K562 (cell line): ENCODE results near the gene MRGPRE. TPM values are rescaled to one million over a fixed set of nuclear protein-coding genes. Genes with fewer than 3 reads are reported as not detected.
A peak's percentile ranks its signal among the peaks of the same experiment; 100 is the strongest.

Source experiments
- ATAC-seq: fragments of 200-7000 bp; cut with Tn5 transposase; 3 replicates; pipeline ENCODE4 v1.9.1; 2020; ENCODE audit warnings: moderate library complexity
- BruUV-seq: library from RNA; stranded (reverse); fragments of 400-500 nt; replicated peaks from 2 replicates; lab custom pipeline; 2021; lab: Mats Ljungman, UMichigan
- CTCF ChIA-PET: fragments of 300-600 bp; formaldehyde crosslinking; extraction: SDS; loops from one replicate; lab custom pipeline; 2021; ENCODE audit warnings: low intra/inter-chr PET ratio; lab: Yijun Ruan, JAX
- POLR2A ChIA-PET: fragments of 300-600, 350-650 bp; sonication (Branson Sonifier 250); formaldehyde crosslinking; extraction: SDS; loops from one replicate; lab custom pipeline; 2021; ENCODE audit warnings: antibody characterized with exemption, inconsistent platforms; lab: Yijun Ruan, JAX
- DNase-seq, 4 experiments: peaks; one replicate each; pipeline versions ENCODE4 v3.0.0 to v3.0.0-alpha.2; 2011 to 2018; ENCODE audit warnings: low spot score in 3 of 4, mixed read lengths in 3 of 4; ENCODE audit errors: extremely low read depth in 1 of 4
- FAIRE-seq: peaks from 2 replicates; lab custom pipeline; 2011; peaks lifted over from hg19 to GRCh38; lab: Jason Lieb, UNC
- H2AFZ ChIP-seq: 2 replicates; pipeline ENCODE4 v1.6.0; 2011; ENCODE audit warnings: low read depth, low read length, control low read depth, inconsistent platforms
- H3K27ac ChIP-seq: fragments of 200-600 bp; 3 replicates; pipeline ENCODE4 v1.8.0; 2011; ENCODE audit warnings: low read depth, mild to moderate bottlenecking, control low read depth, inconsistent platforms, low read length, moderate library complexity, mixed read lengths; ENCODE audit errors: extremely low read depth
- H3K27me3 ChIP-seq, 2 experiments: fragments of 300-600 bp in 1 of 2; 2 replicates in 1 of 2; 3 replicates in 1 of 2; pipeline versions ENCODE4 v1.6.0 to v1.8.0; 2011; ENCODE audit warnings: inconsistent platforms in 2 of 2, low read length in 2 of 2, mild to moderate bottlenecking in 1 of 2, mixed read lengths in 1 of 2, moderate library complexity in 1 of 2; ENCODE audit not compliant: control insufficient read depth in 2 of 2, insufficient read depth in 2 of 2
- H3K36me3 ChIP-seq: fragments of 300-600 bp; 3 replicates; pipeline ENCODE4 v1.8.0; 2011; ENCODE audit warnings: mild to moderate bottlenecking, low read length, inconsistent platforms; ENCODE audit not compliant: control insufficient read depth, insufficient read depth
- H3K4me1 ChIP-seq, 2 experiments: fragments of 200-600 bp in 1 of 2; replicated peaks in 1 of 2; 2 replicates in 1 of 2; 3 replicates in 1 of 2; pipeline versions ENCODE4 v1.5.1 to v1.8.0; 2011; ENCODE audit warnings: inconsistent platforms in 2 of 2, low read length in 2 of 2, mild to moderate bottlenecking in 1 of 2, mixed read lengths in 1 of 2, moderate library complexity in 1 of 2; ENCODE audit not compliant: control insufficient read depth in 2 of 2, insufficient read depth in 2 of 2
- H3K4me2 ChIP-seq: 2 replicates; pipeline ENCODE4 v1.6.1; 2011; ENCODE audit warnings: low read length, control low read depth, inconsistent platforms, mixed read lengths; ENCODE audit not compliant: insufficient read depth
- H3K4me3 ChIP-seq: fragments of 200-600 bp; sonication (generic), shearing (Covaris generic); 2 replicates; pipeline ENCODE4 v1.5.1; 2016; ENCODE audit warnings: control low read depth, inconsistent platforms
- H3K79me2 ChIP-seq: fragments of 200-600 bp; 3 replicates; pipeline ENCODE4 v1.8.0; 2011; ENCODE audit warnings: low read length, inconsistent platforms; ENCODE audit not compliant: control insufficient read depth, insufficient read depth
- H3K9ac ChIP-seq, 2 experiments: 2 replicates each; pipeline versions ENCODE4 v1.6.0 to v1.6.1; 2011; ENCODE audit warnings: low read depth in 2 of 2, low read length in 2 of 2, control low read depth in 1 of 2, inconsistent platforms in 1 of 2, mild to moderate bottlenecking in 1 of 2, mixed read lengths in 1 of 2; ENCODE audit not compliant: insufficient read depth in 1 of 2
- H3K9me1 ChIP-seq: one replicate; pipeline ENCODE4 v1.6.0; 2011; ENCODE audit warnings: inconsistent platforms, mild to moderate bottlenecking, low read length, moderate library complexity; ENCODE audit not compliant: control insufficient read depth, insufficient read depth
- H3K9me3 ChIP-seq: replicated peaks from 2 replicates; pipeline ENCODE4 v1.5.1; 2011; ENCODE audit warnings: low read depth, low read length, inconsistent platforms; ENCODE audit not compliant: control insufficient read depth, insufficient read depth
- H4K20me1 ChIP-seq: replicated peaks from 2 replicates; pipeline ENCODE4 v1.6.1; 2011; ENCODE audit warnings: low read length, inconsistent platforms, mixed read lengths; ENCODE audit not compliant: control insufficient read depth, insufficient read depth
- ELF1 ChIP-seq: fragments of 200-800 bp; sonication (Bioruptor generic); IDR thresholded peaks from 2 replicates; pipeline ENCODE4 v1.6.1; 2016; ENCODE audit warnings: missing genetic modification characterization, missing compliant biosample characterization
- FOXK2 ChIP-seq, 2 experiments: fragments of 450-650 bp; IDR thresholded peaks in 1 of 2; conservative IDR thresholded peaks in 1 of 2; 2 replicates each; pipeline ENCODE4 v1.6.1; 2016; ENCODE audit warnings: low read depth in 2 of 2, mild to moderate bottlenecking in 1 of 2
- MAFK ChIP-seq: IDR thresholded peaks from 2 replicates; pipeline ENCODE4 v1.6.1; 2011; ENCODE audit warnings: low read length, improper control_type of control experiment
- MYBL2 ChIP-seq, 2 experiments: fragments of 450-650 bp in 1 of 2; sonication (generic) in 1 of 2; formaldehyde crosslinking in 1 of 2; IDR thresholded peaks; 2 replicates each; pipeline versions ENCODE4 v1.6.1 to v1.8.1; 2017 to 2022; ENCODE audit warnings: borderline replicate concordance in 1 of 2, inconsistent platforms in 1 of 2, low read depth in 1 of 2, mild to moderate bottlenecking in 1 of 2, missing genetic modification reagents in 1 of 2, moderate library complexity in 1 of 2
- PYGO2 ChIP-seq: fragments of 450-650 bp; IDR thresholded peaks from 2 replicates; pipeline ENCODE4 v1.6.1; 2016; ENCODE audit warnings: mild to moderate bottlenecking, missing genetic modification characterization, moderate library complexity, missing compliant biosample characterization
- SETDB1 ChIP-seq: IDR thresholded peaks from one replicate; pipeline ENCODE4 v1.6.1; 2012; ENCODE audit warnings: low read length, control low read depth, inconsistent platforms
- ZNF134 ChIP-seq: fragments of 250-450 bp; sonication (Bioruptor Pico); conservative IDR thresholded peaks from 2 replicates; pipeline ENCODE4 v1.4.0; 2020
- ZNF444 ChIP-seq: fragments of 250-450 bp; sonication (Bioruptor Pico); IDR thresholded peaks from 2 replicates; pipeline ENCODE4 v1.4.0; 2020; ENCODE audit warnings: mild to moderate bottlenecking, moderate library complexity
- ZNF57 ChIP-seq: fragments of 450-650 bp; formaldehyde crosslinking; IDR thresholded peaks from 2 replicates; pipeline ENCODE4 v1.4.0; 2020; ENCODE audit warnings: mild to moderate bottlenecking, moderate library complexity
- WGBS: fragments of 100-300 bp; shearing (Covaris generic); methylation state at CpG from one replicate; pipeline ENCODE4 v1.1.6; 2016; ENCODE audit warnings: low coverage, mixed read lengths; ENCODE audit not compliant: insufficient coverage; ENCODE audit errors: missing lambda C conversion rate; 5-methylcytosine and 5-hydroxymethylcytosine counted together
- in situ Hi-C: fragments of 300-500 bp; cut with MboI; formaldehyde crosslinking; loops from 4 replicates; pipeline ENCODE4 v1.15.0; 2018; ENCODE audit warnings: inconsistent platforms, mixed read lengths
- intact Hi-C: fragments of 100-400 bp; cut with micrococcal nuclease; formaldehyde crosslinking; loops from 2 replicates; pipeline ENCODE4 v1.14.2; 2022
- polyA plus RNA-seq, 8 experiments: library from polyadenylated mRNA; depleted of rRNA in 4 of 8; stranded (reverse) in 5 of 8; unstranded in 3 of 8; fragments of >200 nt; fragmentation: Nextera tagmentation in 2 of 8; fragmentation: Illumina TruSeq in 1 of 8; extraction: Ambion mirVana in 2 of 8; extraction: Trizol in 1 of 8; gene quantifications; 2 replicates each; pipeline versions ENCODE4 v1.2.1 to v1.2.3, GENCODE V29; 2011 to 2014; ENCODE audit warnings: inconsistent platforms in 1 of 8, missing spikeins in 1 of 8
- total RNA-seq, 7 experiments: library from RNA; depleted of rRNA in 6 of 7; stranded (reverse); fragments of >200 nt in 6 of 7; fragmentation: Illumina TruSeq in 2 of 7; extraction: Trizol in 2 of 7; gene quantifications; 2 replicates each; pipeline versions ENCODE4 v1.2.1 to v1.2.3, GENCODE V29; 2011 to 2021; ENCODE audit warnings: low replicate concordance in 1 of 7
- TF ChIP-seq, protein P1 (sequence below): fragments of 450-650 bp; IDR thresholded peaks from 2 replicates; pipeline ENCODE4 v1.6.1; 2017; ENCODE audit warnings: antibody characterized with exemption, mild to moderate bottlenecking

Gene MRGPRE
- total and polyA plus RNA-seq, 9 of the 15 experiments (the other 6 are each of a cell fraction or from before 2014, with no cell fraction given) = not detected

DNA sequence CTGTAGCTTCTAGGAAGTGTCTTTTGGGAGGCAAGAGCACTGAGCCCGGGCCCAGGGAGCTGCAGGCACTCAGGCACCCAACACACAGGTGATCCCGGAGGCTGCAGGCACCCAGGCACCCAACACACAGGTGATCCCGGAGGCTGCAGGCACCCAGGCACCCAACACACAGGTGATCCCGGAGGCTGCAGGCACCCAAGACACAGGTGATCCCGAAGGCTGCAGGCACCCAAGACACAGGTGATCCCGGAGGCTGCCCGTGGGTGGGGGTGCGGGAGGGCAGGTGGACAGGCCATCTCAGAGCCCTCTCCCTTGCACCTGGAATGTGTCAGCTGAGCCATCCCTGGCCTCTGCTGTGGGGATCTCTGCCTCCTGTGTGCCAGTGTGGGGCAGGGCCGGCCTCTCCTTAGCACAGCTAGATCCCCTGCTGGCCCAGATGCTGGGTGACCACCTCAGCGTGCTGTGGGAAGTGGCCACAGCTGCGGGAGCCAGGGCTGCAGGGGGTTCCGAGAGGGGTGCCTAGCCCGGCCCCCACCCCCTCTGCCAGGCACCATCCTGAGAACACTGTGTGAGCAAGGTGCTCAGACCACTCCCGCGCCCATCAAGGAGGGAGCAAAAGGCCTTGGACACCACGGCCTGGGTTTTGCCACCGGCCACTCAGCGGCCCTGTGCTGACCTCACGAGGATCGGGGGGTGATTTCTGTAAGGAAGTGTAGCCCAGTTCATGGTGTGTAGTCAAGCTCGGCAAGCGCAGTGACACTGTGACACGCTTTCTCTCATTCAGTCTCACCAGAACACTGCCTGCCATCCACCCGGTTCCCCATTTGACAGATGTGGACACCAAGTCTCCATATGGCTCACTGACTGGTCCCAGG is 27.8 kb downstream of the MRGPRE start:
- Histone ChIP-seq H3K9me1 (no peaks in the 10 kb centered on the region), H3K4me3 (no peak overlapping the region), H3K9me3 (no peaks in the 10 kb centered on the region), H3K27me3 (peaks cover 31 to 56% of the 10 kb centered on the region in 2 experiments; a peak in 4 of 5 replicates), H4K20me1 (peaks cover 8% of the 10 kb centered on the region), H3K36me3 (no peaks in the 10 kb centered on the region), H2AFZ (no peak overlapping the region), H3K9ac (peak overlapping the region in 1 of 2 experiments; percentile 14; a peak in 1 of 4 replicates), H3K4me2 (no peak overlapping the region), H3K27ac (no peak overlapping the region), H3K4me1 (peaks cover 0 to 31% of the 10 kb centered on the region in 2 experiments; a peak in 1 of 5 replicates), H3K79me2 (no peaks in the 10 kb centered on the region)
- CTCF ChIA-PET = no interaction called here
- BruUV-seq = no TSS peak
- POLR2A ChIA-PET = interaction anchor here (0.6 kb wide), 3 partner anchors 69 to 903 kb away, joined by 3 read pairs; no protein-coding TSS in a partner anchor
- WGBS = 10% methylated on average over 24 of the region's 24 CpGs
- intact Hi-C loops = no loop called here
- no peak for DNase-seq
- in situ Hi-C loops = no loop called here
- TF ChIP-seq, protein P1, sequence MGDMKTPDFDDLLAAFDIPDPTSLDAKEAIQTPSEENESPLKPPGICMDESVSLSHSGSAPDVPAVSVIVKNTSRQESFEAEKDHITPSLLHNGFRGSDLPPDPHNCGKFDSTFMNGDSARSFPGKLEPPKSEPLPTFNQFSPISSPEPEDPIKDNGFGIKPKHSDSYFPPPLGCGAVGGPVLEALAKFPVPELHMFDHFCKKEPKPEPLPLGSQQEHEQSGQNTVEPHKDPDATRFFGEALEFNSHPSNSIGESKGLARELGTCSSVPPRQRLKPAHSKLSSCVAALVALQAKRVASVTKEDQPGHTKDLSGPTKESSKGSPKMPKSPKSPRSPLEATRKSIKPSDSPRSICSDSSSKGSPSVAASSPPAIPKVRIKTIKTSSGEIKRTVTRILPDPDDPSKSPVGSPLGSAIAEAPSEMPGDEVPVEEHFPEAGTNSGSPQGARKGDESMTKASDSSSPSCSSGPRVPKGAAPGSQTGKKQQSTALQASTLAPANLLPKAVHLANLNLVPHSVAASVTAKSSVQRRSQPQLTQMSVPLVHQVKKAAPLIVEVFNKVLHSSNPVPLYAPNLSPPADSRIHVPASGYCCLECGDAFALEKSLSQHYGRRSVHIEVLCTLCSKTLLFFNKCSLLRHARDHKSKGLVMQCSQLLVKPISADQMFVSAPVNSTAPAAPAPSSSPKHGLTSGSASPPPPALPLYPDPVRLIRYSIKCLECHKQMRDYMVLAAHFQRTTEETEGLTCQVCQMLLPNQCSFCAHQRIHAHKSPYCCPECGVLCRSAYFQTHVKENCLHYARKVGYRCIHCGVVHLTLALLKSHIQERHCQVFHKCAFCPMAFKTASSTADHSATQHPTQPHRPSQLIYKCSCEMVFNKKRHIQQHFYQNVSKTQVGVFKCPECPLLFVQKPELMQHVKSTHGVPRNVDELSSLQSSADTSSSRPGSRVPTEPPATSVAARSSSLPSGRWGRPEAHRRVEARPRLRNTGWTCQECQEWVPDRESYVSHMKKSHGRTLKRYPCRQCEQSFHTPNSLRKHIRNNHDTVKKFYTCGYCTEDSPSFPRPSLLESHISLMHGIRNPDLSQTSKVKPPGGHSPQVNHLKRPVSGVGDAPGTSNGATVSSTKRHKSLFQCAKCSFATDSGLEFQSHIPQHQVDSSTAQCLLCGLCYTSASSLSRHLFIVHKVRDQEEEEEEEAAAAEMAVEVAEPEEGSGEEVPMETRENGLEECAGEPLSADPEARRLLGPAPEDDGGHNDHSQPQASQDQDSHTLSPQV = no peak
- TF ChIP-seq ZNF444 (CRISPR knock-in tag) (no peak), ZNF134 (CRISPR knock-in tag) (no peak), ELF1 (tag) (no peak), SETDB1 (no peak), PYGO2 (tag) (no peak), MAFK (no peak), ZNF57 (no peak), MYBL2 (IDR thresholded peaks at IDR 0.05; ENCODE audit: low read depth) (no peak), MYBL2 (CRISPR knock-in tag; IDR thresholded peaks at IDR 0.05; ENCODE audit: borderline replicate concordance) (no peak), FOXK2 (conservative IDR thresholded peaks at IDR 0.05 in 1 of 2, IDR thresholded peaks at IDR 0.05 in 1 of 2; ENCODE audit: low read depth in 2 of 2) (no peak)
- FAIRE-seq = no peak
- peak; percentile 9; the same call in 2 of the 3 replicates for ATAC-seq
